HG02642 (cell line): ENCODE results near the gene DNASE1L1.

Experiments used
- ATAC-seq: cut with Tn5 transposase; IDR thresholded peaks from one replicate; pipeline ENCODE4 v1.9.1; 2021; ENCODE audit warnings: mild to moderate bottlenecking; ENCODE audit not compliant: unreplicated experiment, poor library complexity

The DNASE1L1 gene

GRCh38 chrX:154354516-154354915 is 54.5 kb downstream of the DNASE1L1 start:
- ATAC-seq, result no peak

DNA sequence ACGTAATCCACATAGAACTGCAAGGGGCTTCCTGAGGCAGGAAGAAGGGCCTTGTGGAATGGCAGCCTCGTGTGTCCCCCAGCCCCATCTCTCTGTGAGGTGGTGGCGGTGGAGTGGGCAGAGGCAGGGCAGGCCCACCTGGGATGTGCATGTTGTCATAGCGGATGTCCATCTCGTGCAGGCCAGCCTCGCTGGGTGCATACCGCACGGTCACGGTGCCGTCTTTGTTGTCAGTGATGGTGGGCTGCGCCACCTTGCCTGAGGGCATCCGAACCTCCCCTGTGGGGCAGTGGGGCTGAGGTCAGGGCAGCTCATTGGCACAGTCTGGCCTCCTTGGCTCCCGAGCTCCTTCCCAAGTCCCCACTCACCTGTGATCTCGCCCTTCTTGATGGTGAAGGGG is 55.0 kb downstream of the DNASE1L1 start:
- no peak for ATAC-seq

DNA sequence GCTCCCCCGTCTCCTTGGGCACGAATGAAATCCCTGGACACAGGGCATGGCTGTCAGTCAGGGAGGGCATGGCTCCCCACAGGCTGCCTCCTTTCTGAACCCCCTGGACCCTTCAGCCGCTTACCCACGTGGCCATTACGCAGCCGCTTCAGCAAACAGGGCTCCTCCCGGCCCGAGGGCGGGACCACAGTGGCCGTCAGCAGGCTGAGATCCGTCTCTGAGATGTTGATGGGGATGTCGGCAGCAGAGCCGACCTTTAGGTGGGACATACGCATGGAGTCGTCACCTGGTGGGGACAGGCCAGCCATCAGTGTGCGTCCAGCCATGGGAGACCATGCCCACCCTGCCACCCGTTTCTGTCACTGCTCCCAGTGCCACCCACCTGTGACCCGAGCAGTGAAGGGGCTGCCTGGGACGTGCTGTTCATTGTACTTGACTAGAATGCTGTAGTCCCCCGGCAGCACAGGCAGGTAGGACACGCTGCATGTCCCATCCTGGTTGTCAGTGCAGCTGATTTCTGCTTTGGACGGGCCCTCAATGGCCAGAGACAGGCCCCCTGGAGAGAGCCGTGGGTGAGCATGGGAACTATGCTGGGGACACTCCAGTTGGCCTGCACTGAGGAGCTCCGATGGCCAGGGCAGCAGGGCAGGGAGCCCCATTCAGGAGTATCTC is 55.7 kb downstream of the DNASE1L1 start:
- ATAC-seq, result no peak

DNA sequence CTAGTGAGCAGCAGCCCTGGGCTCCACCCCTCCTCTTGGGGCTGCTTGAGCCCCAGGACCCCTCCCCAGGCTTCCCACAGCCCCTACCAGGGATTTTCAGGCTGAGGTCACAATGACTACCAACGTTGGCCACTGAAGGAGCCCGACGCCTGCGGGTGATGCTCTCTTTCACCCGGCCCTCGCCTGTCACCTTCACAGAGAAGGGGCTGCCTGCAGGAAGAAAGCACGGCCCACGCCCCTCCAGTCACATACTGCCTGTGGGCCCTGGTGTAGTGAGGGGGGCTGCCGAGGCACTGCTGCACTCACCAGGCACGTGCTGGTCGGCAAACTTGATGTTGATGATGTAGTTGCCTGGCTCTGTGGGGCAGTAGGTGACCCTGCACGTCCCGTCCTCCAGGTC is 56.6 kb downstream of the DNASE1L1 start:
- no peak for ATAC-seq

DNA sequence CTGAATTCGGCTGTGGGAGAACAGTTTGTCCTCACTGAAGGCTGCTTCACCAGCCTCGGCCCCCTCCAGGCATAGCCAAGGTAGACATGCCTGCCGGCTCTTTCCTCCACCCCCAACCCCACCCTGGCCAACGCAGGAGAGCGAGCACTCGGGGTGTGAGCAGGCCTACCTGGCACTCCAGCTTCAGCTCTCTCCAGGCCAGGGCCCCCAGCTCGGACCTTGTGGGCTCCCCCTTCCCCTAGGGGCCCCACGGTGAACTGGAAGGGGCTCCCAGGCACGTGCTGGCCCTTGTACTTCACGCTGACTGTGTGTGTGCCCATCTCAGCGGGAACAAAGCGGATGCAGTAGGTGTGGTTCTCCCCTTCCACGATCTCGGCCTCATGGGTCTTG is 57.0 kb downstream of the DNASE1L1 start:
- ATAC-seq, result no peak
